Neural cell (in vitro differentiated cells): ENCODE measurements around the gene IFT52.

ENCODE experiments used
- CTCF ChIP-seq: fragments of 450-650 bp; IDR thresholded peaks from 2 replicates; pipeline ENCODE4 v1.5.1; 2014; ENCODE audit warnings: antibody characterized with exemption, mild to moderate bottlenecking, moderate library complexity; ENCODE audit not compliant: poor library complexity, severe bottlenecking
- EP300 ChIP-seq: fragments of 450-650 bp; conservative IDR thresholded peaks from 2 replicates; pipeline ENCODE4 v1.6.1; 2014; ENCODE audit warnings: antibody characterized with exemption, mild to moderate bottlenecking, moderate library complexity; ENCODE audit not compliant: poor library complexity, severe bottlenecking
- EZH2 ChIP-seq: fragments of 200-600, 300-800 bp; shearing (Covaris generic), sonication (generic); IDR thresholded peaks from 2 replicates; pipeline ENCODE4 v1.6.1; 2014; ENCODE audit warnings: antibody characterized with exemption, low read length, borderline replicate concordance, mild to moderate bottlenecking; ENCODE audit not compliant: insufficient read depth, poor library complexity, severe bottlenecking
- MXI1 ChIP-seq: fragments of 450-650 bp; conservative IDR thresholded peaks from 2 replicates; pipeline ENCODE4 v1.6.1; 2014; ENCODE audit warnings: antibody characterized with exemption, mild to moderate bottlenecking; ENCODE audit not compliant: poor library complexity, severe bottlenecking
- POLR2AphosphoS5 ChIP-seq: IDR thresholded peaks from 2 replicates; pipeline ENCODE4 v1.6.1; 2012
- RAD21 ChIP-seq: fragments of 450-650 bp; conservative IDR thresholded peaks from 2 replicates; pipeline ENCODE4 v1.6.1; 2014; ENCODE audit warnings: antibody characterized with exemption, mild to moderate bottlenecking, moderate library complexity
- REST ChIP-seq: IDR thresholded peaks from 2 replicates; pipeline ENCODE4 v1.6.1; 2012; ENCODE audit warnings: borderline replicate concordance
- SMC3 ChIP-seq: fragments of 450-650 bp; conservative IDR thresholded peaks from 2 replicates; pipeline ENCODE4 v1.6.1; 2014; ENCODE audit warnings: antibody characterized with exemption, mild to moderate bottlenecking, moderate library complexity; ENCODE audit not compliant: poor library complexity
- TAF1 ChIP-seq: IDR thresholded peaks from 2 replicates; pipeline ENCODE4 v1.6.1; 2012; ENCODE audit warnings: low read depth

GRCh38 chr20:43658723-43659419, 68.1 kb downstream of the IFT52 start:
- TF ChIP-seq CTCF (no peak), POLR2AphosphoS5 (no peak), EZH2 (no peak), EP300 (no peak), MXI1 (no peak), REST (no peak), SMC3 (no peak), RAD21 (no peak), TAF1 (no peak)
